Nephron progenitor cell (in vitro differentiated cells): Measurements from ENCODE around the gene GNB1.
A peak's percentile ranks its signal among the peaks of the same experiment; 100 is the strongest.

ENCODE experiments used
- DNase-seq: peaks from one replicate; pipeline ENCODE4 v3.0.0; 2021
- H3K27ac Mint-ChIP-seq: 2 replicates; pipeline ENCODE4 v1.8.0; 2021; ENCODE audit warnings: mild to moderate bottlenecking, moderate library complexity, mixed read lengths
- H3K27me3 Mint-ChIP-seq: 2 replicates; pipeline ENCODE4 v1.8.0; 2021; ENCODE audit warnings: mild to moderate bottlenecking, low read depth, mixed read lengths; ENCODE audit not compliant: poor library complexity
- H3K36me3 Mint-ChIP-seq: 2 replicates; pipeline ENCODE4 v1.8.0; 2021; ENCODE audit warnings: low read depth, mixed read lengths
- H3K4me1 Mint-ChIP-seq: 2 replicates; pipeline ENCODE4 v1.8.0; 2021; ENCODE audit warnings: mixed read lengths
- H3K4me3 Mint-ChIP-seq: 2 replicates; pipeline ENCODE4 v1.8.0; 2021; ENCODE audit warnings: mild to moderate bottlenecking, moderate library complexity, mixed read lengths
- H3K9me3 Mint-ChIP-seq: 2 replicates; pipeline ENCODE4 v1.8.0; 2021; ENCODE audit warnings: mild to moderate bottlenecking, moderate library complexity, mixed read lengths
- TF ChIP-seq, protein P1 (sequence below): fragments of 200-600 bp; sonication (generic); IDR thresholded peaks from 2 replicates; pipeline ENCODE4 v1.5.0; 2021; ENCODE audit warnings: antibody characterized with exemption

The GNB1 gene

DNA sequence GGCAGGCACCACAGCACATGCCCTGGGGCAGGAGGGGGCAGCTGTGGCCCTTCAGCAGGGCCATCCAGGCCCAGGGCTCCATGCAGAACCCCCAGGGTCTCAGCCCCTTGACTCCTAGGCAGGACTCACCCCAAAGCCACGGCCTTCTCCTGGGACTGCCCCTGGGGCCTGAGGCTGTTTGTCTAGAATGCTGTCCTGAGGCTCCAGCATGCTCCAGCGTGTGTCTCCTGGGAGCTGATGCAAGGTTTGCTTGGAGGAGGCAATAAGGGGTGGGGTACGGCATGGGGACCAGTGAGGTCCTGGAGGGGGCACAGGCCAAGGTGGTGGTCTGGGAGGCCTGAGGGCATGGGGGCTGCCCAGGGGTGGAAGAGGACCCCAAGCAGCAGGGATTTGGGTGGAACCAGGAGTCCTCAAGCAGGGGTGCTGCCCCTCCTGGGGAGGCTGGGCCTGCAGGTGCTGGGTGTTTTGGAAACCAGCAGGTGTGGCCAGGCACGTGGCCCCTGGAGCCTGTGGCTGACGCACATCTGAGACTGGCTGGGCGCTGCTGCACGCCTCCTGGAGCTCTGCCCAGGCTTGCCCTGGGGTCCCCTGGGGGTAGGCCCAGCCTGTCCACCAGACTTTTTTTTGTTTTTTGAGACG is 16.3 kb upstream of the GNB1 start:
- Mint-ChIP-seq H3K27ac (no peak overlapping the region), H3K9me3 (peaks cover 7% of the 10 kb centered on the region), H3K36me3 (no peaks in the 10 kb centered on the region), H3K27me3 (peaks cover 5% of the 10 kb centered on the region), H3K4me1 (peaks cover 27% of the 10 kb centered on the region), H3K4me3 (no peak overlapping the region)
- DNase-seq = no peak
- TF ChIP-seq, protein P1, sequence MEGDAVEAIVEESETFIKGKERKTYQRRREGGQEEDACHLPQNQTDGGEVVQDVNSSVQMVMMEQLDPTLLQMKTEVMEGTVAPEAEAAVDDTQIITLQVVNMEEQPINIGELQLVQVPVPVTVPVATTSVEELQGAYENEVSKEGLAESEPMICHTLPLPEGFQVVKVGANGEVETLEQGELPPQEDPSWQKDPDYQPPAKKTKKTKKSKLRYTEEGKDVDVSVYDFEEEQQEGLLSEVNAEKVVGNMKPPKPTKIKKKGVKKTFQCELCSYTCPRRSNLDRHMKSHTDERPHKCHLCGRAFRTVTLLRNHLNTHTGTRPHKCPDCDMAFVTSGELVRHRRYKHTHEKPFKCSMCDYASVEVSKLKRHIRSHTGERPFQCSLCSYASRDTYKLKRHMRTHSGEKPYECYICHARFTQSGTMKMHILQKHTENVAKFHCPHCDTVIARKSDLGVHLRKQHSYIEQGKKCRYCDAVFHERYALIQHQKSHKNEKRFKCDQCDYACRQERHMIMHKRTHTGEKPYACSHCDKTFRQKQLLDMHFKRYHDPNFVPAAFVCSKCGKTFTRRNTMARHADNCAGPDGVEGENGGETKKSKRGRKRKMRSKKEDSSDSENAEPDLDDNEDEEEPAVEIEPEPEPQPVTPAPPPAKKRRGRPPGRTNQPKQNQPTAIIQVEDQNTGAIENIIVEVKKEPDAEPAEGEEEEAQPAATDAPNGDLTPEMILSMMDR = no peak

DNA sequence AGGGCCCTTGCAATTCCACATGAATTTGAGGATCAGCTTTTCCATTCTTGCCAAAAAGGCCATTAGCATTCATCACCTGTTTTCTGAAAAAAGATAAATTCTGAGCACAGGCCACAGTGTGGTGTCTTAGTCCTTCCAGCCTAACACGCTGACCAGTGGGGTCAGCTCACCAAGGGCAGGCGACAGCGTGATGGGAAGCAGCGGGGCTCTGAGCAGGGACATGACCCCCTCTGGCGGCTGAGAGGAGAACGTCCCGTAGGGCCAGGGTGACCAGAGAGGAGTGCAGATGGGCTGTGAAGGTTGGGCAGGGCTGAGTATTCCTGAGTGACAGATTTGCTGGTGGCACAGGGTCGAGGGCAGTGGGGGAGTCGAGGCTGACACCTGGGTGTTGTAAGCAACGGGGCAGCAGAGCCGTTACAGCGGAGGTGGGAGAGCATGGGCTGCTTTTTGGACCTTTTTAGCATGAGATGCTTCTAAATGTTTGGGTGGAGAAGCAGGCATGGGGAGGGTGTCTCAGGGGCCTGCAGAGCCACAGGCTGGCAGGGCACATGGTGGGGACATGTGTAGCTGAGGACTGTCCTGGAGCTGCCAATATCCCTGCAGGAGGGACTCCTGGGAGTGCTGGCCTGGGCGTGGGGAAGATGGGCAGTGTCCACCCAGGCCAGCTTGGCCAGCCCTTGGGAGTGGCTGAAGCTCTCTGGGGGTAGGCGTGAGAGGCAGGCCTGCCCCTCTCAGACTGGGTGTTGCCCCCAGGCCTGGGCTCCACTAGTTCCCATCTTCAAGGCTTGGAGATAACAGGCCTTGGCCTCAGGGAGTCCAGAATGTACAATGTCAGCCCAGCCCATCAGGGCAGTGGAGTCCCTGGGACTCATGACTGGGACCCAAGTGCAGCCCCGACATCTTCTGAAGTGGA is 15.6 kb upstream of the GNB1 start:
- peaks cover 7% of the 10 kb centered on the region for H3K9me3 Mint-ChIP-seq
- H3K27me3 Mint-ChIP-seq = peaks cover 5% of the 10 kb centered on the region
- peaks cover 23% of the 10 kb centered on the region for H3K4me1 Mint-ChIP-seq
- peak; percentile 89 for DNase-seq
- TF ChIP-seq, protein P1 = peak; percentile 83
- H3K4me3 Mint-ChIP-seq = peak overlapping the region; percentile 55
- H3K27ac Mint-ChIP-seq = peak overlapping the region; percentile 27
- H3K36me3 Mint-ChIP-seq = no peaks in the 10 kb centered on the region

DNA sequence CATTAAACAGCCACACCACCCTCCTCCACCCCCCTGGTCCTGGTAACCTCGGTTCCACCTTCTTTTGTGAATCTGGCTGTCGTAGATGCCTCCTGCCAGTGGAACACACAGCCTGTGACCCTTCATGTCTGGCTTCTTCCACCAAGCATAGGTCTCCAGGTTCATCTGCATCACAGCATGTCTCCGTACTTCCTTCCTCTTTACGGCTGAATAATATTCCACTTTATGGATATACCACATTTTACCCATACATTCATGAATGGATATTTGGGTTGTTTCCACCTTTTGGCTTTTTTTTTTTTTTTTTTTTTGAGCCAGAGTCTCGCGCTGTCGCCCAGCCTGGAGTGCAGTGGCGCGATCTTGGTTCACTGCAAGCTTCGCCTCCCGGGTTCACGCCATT is 12.3 kb upstream of the GNB1 start:
- H3K27me3 Mint-ChIP-seq = no peaks in the 10 kb centered on the region
- TF ChIP-seq, protein P1 = no peak
- peaks cover 7% of the 10 kb centered on the region for H3K9me3 Mint-ChIP-seq
- DNase-seq = no peak
- peaks cover 17% of the 10 kb centered on the region for H3K4me1 Mint-ChIP-seq
- H3K36me3 Mint-ChIP-seq = no peaks in the 10 kb centered on the region
- H3K27ac Mint-ChIP-seq = no peak overlapping the region
- H3K4me3 Mint-ChIP-seq = no peak overlapping the region

DNA sequence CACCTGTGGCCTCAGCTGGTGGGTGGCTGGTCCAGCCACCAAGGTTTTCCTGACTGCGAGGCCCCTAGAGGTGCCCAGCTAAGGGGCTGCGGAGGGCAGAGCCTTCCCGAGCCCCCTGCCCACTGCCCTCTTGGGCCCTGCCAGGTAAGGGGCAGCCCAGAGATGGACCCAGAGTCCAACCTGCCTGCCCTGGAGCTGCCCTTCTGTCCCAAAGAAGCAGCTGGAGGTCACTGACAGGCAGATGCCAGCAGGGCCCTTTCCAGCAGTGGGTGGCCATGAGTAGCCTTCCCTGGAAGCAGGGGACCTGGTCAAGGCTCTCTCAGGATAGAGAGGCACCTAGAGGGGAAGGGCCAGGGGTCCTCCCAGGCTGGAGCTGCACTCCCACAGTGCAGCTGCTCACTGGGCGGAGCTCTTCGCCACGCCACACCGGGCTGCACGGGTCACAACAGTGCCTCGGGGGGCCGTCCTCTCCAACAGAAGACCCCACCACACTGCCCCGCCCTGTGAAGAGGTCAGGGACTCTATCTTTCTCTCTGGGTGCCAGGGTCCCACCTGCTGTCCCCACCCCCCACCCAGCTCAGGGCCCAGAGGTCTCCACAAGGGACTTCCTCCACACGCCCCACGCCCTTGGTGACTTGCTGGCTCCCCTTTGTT is 10.9 kb upstream of the GNB1 start:
- Mint-ChIP-seq H3K27ac (no peak overlapping the region), H3K4me1 (peaks cover 17% of the 10 kb centered on the region), H3K4me3 (no peak overlapping the region), H3K36me3 (no peaks in the 10 kb centered on the region), H3K9me3 (peaks cover 7% of the 10 kb centered on the region), H3K27me3 (no peaks in the 10 kb centered on the region)
- TF ChIP-seq, protein P1 = no peak
- DNase-seq = no peak

DNA sequence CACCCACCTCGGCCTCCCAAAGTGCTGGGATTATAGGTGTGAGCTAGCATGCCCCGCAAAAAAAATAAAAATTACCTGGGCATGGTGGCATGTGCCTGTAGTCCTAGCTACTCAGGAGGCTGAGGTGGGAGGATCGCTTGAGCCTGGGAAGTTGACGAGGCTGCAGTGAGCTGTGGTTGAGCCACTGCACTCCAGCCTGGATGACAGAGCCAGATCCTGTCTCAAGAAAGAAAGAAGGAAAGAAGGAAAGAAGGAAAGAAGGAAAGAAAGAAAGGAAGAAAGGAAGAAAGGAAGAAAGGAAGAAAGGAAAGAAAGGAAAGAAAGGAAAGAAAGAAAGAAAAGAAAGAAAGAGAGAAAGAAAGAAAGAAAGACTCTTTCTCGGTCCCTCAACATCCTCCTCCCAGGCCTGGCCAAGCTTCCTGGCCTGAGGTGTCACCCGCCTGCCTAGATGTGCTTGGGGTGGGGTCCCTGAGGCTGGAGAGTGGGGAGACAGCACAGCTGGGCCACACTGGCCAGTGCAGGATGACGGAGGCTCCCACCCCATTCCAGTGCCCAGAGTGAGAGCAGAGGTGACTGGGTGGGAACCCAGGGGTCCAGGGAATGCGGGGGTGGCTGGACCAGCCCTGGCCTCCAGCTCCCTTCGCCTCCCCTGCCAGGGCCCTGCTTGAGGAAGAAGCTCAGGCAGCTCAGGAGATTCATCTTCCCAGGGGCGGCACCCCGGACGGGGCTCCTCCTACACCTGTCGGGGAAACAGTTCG is 10.2 kb upstream of the GNB1 start:
- Mint-ChIP-seq H3K9me3 (peaks cover 7% of the 10 kb centered on the region), H3K4me3 (no peak overlapping the region), H3K36me3 (no peaks in the 10 kb centered on the region), H3K27me3 (no peaks in the 10 kb centered on the region), H3K27ac (no peak overlapping the region), H3K4me1 (peaks cover 13% of the 10 kb centered on the region)
- TF ChIP-seq, protein P1 = no peak
- DNase-seq = no peak
